H9 (cell line): ENCODE results near the gene EMC9. TPM values are rescaled to one million over a fixed set of nuclear protein-coding genes. Genes with fewer than 3 reads are reported as not detected.

Experiments
- DNase-seq: peaks from one replicate; pipeline ENCODE4 v3.0.0-alpha.2; 2017
- H2AFZ ChIP-seq: one replicate; pipeline ENCODE4 v1.6.1; 2013; ENCODE audit warnings: mild to moderate bottlenecking, low read length, control low read depth, moderate library complexity
- H2AK5ac ChIP-seq: 2 replicates; pipeline ENCODE4 v1.6.1; 2013; ENCODE audit warnings: low read length, control low read depth, mixed read lengths; ENCODE audit not compliant: insufficient read length
- H2BK120ac ChIP-seq: one replicate; pipeline ENCODE4 v1.6.1; 2013; ENCODE audit warnings: low read depth, mild to moderate bottlenecking, low read length, control low read depth, inconsistent platforms; ENCODE audit not compliant: poor library complexity, severe bottlenecking
- H2BK12ac ChIP-seq: 2 replicates; pipeline ENCODE4 v1.6.1; 2013; ENCODE audit warnings: low read length, control low read depth, mixed read lengths, low read depth; ENCODE audit not compliant: insufficient read length
- H2BK15ac ChIP-seq: 2 replicates; pipeline ENCODE4 v1.6.1; 2013; ENCODE audit warnings: low read depth, low read length, control low read depth
- H2BK20ac ChIP-seq: one replicate; pipeline ENCODE4 v1.6.1; 2013; ENCODE audit warnings: low read depth, mild to moderate bottlenecking, low read length, control low read depth, inconsistent platforms; ENCODE audit not compliant: poor library complexity, severe bottlenecking
- H2BK5ac ChIP-seq: 2 replicates; pipeline ENCODE4 v1.6.1; 2013; ENCODE audit warnings: low read length, control low read depth, mixed read lengths; ENCODE audit not compliant: insufficient read length
- H3K14ac ChIP-seq: 2 replicates; pipeline ENCODE4 v1.6.1; 2013; ENCODE audit warnings: low read length, control low read depth; ENCODE audit not compliant: insufficient read depth
- H3K18ac ChIP-seq: 2 replicates; pipeline ENCODE4 v1.6.1; 2013; ENCODE audit warnings: low read depth, mild to moderate bottlenecking, mixed read lengths, low read length, control low read depth; ENCODE audit not compliant: insufficient read length
- H3K23ac ChIP-seq: 2 replicates; pipeline ENCODE4 v1.6.1; 2013; ENCODE audit warnings: low read length, control low read depth, mixed read lengths, low read depth; ENCODE audit not compliant: insufficient read length
- H3K23me2 ChIP-seq: 2 replicates; pipeline ENCODE4 v1.6.1; 2013; ENCODE audit warnings: low read depth, mild to moderate bottlenecking, mixed read lengths, low read length, control low read depth; ENCODE audit not compliant: insufficient read length, poor library complexity, severe bottlenecking
- H3K27ac ChIP-seq: 2 replicates; pipeline ENCODE4 v1.5.1; 2013; ENCODE audit warnings: low read length, control low read depth, mixed read lengths, low read depth; ENCODE audit not compliant: insufficient read length
- H3K27me3 ChIP-seq: 2 replicates; pipeline ENCODE4 v1.6.1; 2013; ENCODE audit warnings: low read length, control low read depth, inconsistent platforms; ENCODE audit not compliant: insufficient read depth
- H3K4ac ChIP-seq: 2 replicates; pipeline ENCODE4 v1.6.1; 2013; ENCODE audit warnings: low read depth, mild to moderate bottlenecking, control low read depth, inconsistent platforms, low read length, moderate library complexity
- H3K4me1 ChIP-seq: 2 replicates; pipeline ENCODE4 v1.6.1; 2013; ENCODE audit warnings: low read length, control low read depth, inconsistent platforms; ENCODE audit not compliant: insufficient read depth
- H3K4me2 ChIP-seq: 2 replicates; pipeline ENCODE4 v1.6.1; 2013; ENCODE audit warnings: low read length, control low read depth, mixed read lengths; ENCODE audit not compliant: insufficient read length, insufficient read depth
- H3K56ac ChIP-seq: 2 replicates; pipeline ENCODE4 v1.6.1; 2013; ENCODE audit warnings: low read depth, mild to moderate bottlenecking, mixed read lengths, low read length, control low read depth; ENCODE audit not compliant: insufficient read length
- H3K79me1 ChIP-seq: 2 replicates; pipeline ENCODE4 v1.6.1; 2013; ENCODE audit warnings: low read depth, mild to moderate bottlenecking, moderate library complexity, low read length, control low read depth, inconsistent platforms; ENCODE audit not compliant: insufficient read depth, poor library complexity, severe bottlenecking
- H3K79me2 ChIP-seq: 2 replicates; pipeline ENCODE4 v1.6.1; 2013; ENCODE audit warnings: low read length, control low read depth, inconsistent platforms; ENCODE audit not compliant: insufficient read depth
- H3K9ac ChIP-seq: 2 replicates; pipeline ENCODE4 v1.6.1; 2013; ENCODE audit warnings: low read length, control low read depth, mixed read lengths; ENCODE audit not compliant: insufficient read length; ENCODE audit errors: extremely low read depth
- H3K9me3 ChIP-seq: one replicate; pipeline ENCODE4 v1.6.1; 2013; ENCODE audit warnings: low read depth, low read length, inconsistent platforms; ENCODE audit not compliant: control insufficient read depth
- H3T11ph ChIP-seq: one replicate; pipeline ENCODE4 v1.6.1; 2013; ENCODE audit warnings: mild to moderate bottlenecking, low read length, control low read depth, inconsistent platforms
- H4K20me1 ChIP-seq: one replicate; pipeline ENCODE4 v1.6.1; 2013; ENCODE audit not compliant: control insufficient read depth, insufficient read length, insufficient read depth
- H4K5ac ChIP-seq: 2 replicates; pipeline ENCODE4 v1.6.1; 2013; ENCODE audit warnings: low read depth, mild to moderate bottlenecking, mixed read lengths, low read length, control low read depth; ENCODE audit not compliant: insufficient read length
- H4K8ac ChIP-seq: replicated peaks from 2 replicates; pipeline ENCODE4 v1.6.1; 2013; ENCODE audit warnings: low read length, control low read depth, mixed read lengths, low read depth; ENCODE audit not compliant: insufficient read length
- H4K91ac ChIP-seq: 2 replicates; pipeline ENCODE4 v1.6.1; 2013; ENCODE audit warnings: low read depth, mild to moderate bottlenecking, moderate library complexity, mixed read lengths, low read length, control low read depth; ENCODE audit not compliant: insufficient read length
- H3K27ac Mint-ChIP-seq, 3 experiments: 2 replicates in 2 of 3; 3 replicates in 1 of 3; pipeline ENCODE4 v1.8.0; 2020 to 2021; ENCODE audit warnings: mixed read lengths in 3 of 3, mild to moderate bottlenecking in 1 of 3, moderate library complexity in 1 of 3
- H3K27me3 Mint-ChIP-seq: 2 replicates; pipeline ENCODE4 v1.8.0; 2021; ENCODE audit warnings: low read depth, mild to moderate bottlenecking, moderate library complexity, mixed read lengths
- H3K36me3 Mint-ChIP-seq, 3 experiments: 2 replicates in 2 of 3; 3 replicates in 1 of 3; pipeline ENCODE4 v1.8.0; 2020 to 2021; ENCODE audit warnings: low read depth in 3 of 3, mixed read lengths in 3 of 3; ENCODE audit not compliant: insufficient read depth in 1 of 3
- H3K4me1 Mint-ChIP-seq, 2 experiments: 2 replicates each; pipeline ENCODE4 v1.8.0; 2020; ENCODE audit warnings: mixed read lengths in 2 of 2
- H3K4me3 Mint-ChIP-seq, 2 experiments: 2 replicates in 1 of 2; 3 replicates in 1 of 2; pipeline ENCODE4 v1.8.0; 2020 to 2021; ENCODE audit warnings: mild to moderate bottlenecking in 2 of 2, mixed read lengths in 2 of 2, moderate library complexity in 1 of 2
- H3K9me3 Mint-ChIP-seq, 2 experiments: 2 replicates in 1 of 2; 3 replicates in 1 of 2; pipeline ENCODE4 v1.8.0; 2020; ENCODE audit warnings: mild to moderate bottlenecking in 2 of 2, mixed read lengths in 2 of 2, moderate library complexity in 1 of 2
- WGBS: extraction: QIAGEN DNeasy Blood & Tissue Kit; methylation state at CpG from one replicate; pipeline ENCODE4 v1.1.7; 2013; ENCODE audit warnings: missing lambda C conversion rate, low lambda C conversion rate, mixed read lengths; ENCODE audit not compliant: insufficient read length; ENCODE audit errors: extremely low coverage; 5-methylcytosine and 5-hydroxymethylcytosine counted together
- total RNA-seq: library from RNA; stranded (reverse); gene quantifications from 2 replicates; pipeline ENCODE4 v1.2.1, GENCODE V29; 2021
- TF ChIP-seq, protein P1 (sequence below): fragments of 200-600 bp; sonication (generic); conservative IDR thresholded peaks from 3 replicates; pipeline ENCODE4 v1.8.0; 2021; ENCODE audit warnings: antibody characterized with exemption, mild to moderate bottlenecking

The EMC9 gene
- total RNA-seq, 1 experiment from 2014 or later = 52.9 TPM

DNA sequence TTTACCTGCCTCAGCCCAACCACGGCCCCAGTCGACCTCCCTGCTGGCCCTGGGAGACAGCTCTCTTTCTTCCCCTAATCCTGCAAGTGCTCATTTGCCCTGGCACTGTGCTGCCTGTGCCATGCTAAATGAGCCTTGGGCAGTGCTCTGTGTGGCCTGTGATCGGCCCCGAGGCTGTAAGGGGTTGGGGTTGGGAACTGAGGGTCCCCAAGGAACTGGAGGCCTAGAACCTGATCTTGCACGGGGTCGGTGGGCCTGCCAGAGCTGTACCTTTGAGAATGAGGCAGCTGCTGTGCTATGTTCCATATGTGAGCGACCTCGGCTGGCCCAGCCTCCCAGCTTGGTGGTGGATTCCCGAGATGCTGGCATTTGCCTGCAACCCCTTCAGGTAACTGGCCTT, 8.7 kb upstream of the EMC9 start:
- DNase-seq = no peak
- TF ChIP-seq, protein P1, sequence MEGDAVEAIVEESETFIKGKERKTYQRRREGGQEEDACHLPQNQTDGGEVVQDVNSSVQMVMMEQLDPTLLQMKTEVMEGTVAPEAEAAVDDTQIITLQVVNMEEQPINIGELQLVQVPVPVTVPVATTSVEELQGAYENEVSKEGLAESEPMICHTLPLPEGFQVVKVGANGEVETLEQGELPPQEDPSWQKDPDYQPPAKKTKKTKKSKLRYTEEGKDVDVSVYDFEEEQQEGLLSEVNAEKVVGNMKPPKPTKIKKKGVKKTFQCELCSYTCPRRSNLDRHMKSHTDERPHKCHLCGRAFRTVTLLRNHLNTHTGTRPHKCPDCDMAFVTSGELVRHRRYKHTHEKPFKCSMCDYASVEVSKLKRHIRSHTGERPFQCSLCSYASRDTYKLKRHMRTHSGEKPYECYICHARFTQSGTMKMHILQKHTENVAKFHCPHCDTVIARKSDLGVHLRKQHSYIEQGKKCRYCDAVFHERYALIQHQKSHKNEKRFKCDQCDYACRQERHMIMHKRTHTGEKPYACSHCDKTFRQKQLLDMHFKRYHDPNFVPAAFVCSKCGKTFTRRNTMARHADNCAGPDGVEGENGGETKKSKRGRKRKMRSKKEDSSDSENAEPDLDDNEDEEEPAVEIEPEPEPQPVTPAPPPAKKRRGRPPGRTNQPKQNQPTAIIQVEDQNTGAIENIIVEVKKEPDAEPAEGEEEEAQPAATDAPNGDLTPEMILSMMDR = no peak
- Histone ChIP-seq H3K79me2 (peaks cover 8% of the 10 kb centered on the region; the same call in 1 of the 2 replicates), H2BK15ac (no peak overlapping the region), H2BK120ac (no peak overlapping the region), H3K9ac (no peak overlapping the region), H3K18ac (no peak overlapping the region), H3K79me1 (peaks cover 4% of the 10 kb centered on the region), H4K5ac (no peak overlapping the region), H4K8ac (no peak overlapping the region), H2BK5ac (no peak overlapping the region), H2AK5ac (no peak overlapping the region), H3K4ac (no peak overlapping the region), H4K20me1 (no peaks in the 10 kb centered on the region), H3K14ac (no peak overlapping the region), H3K27me3 (no peaks in the 10 kb centered on the region), H3K4me1 (no peaks in the 10 kb centered on the region), H2BK12ac (no peak overlapping the region), H3K4me2 (no peak overlapping the region), H3K56ac (no peak overlapping the region), H2AFZ (no peak overlapping the region), H3K23me2 (peaks cover 19% of the 10 kb centered on the region), H3K23ac (no peak overlapping the region), H3K9me3 (no peaks in the 10 kb centered on the region), H3T11ph (no peak overlapping the region), H4K91ac (no peak overlapping the region), H2BK20ac (no peak overlapping the region), H3K27ac (no peak overlapping the region)
- H3K4me1 Mint-ChIP-seq = peaks cover 21 to 24% of the 10 kb centered on the region in 2 experiments
- no peak overlapping the region; a peak in 1 of 7 replicates for H3K27ac Mint-ChIP-seq
- WGBS = no CpG with 5 or more reads among the region's 9 CpGs
- H3K36me3 Mint-ChIP-seq = peaks cover 28 to 60% (median 58%) of the 10 kb centered on the region in 3 experiments
- no peaks in the 10 kb centered on the region for H3K9me3 Mint-ChIP-seq
- H3K27me3 Mint-ChIP-seq = no peaks in the 10 kb centered on the region
- no peak overlapping the region for H3K4me3 Mint-ChIP-seq
